Stimulated activated naive B cell treated with anti-CD40 and anti-IgM and Interleukin-4, amounts not matched to agents 10 μg/mL and 1 μg/mL and 100 μg/mL, for 72 hours (primary cell): ENCODE results near the gene KCNS3.

ENCODE experiments used
- ATAC-seq, 2 donors: fragments of 150-1000 bp; cut with Tn5 transposase; replicated peaks; 2 replicates each; pipeline ENCODE4 v1.10.0; 2021; ENCODE audit warnings: moderate library complexity in 1 of 2
- DNase-seq: peaks from one replicate; pipeline ENCODE4 v3.0.0; 2021
- H3K27ac Mint-ChIP-seq: one replicate; pipeline ENCODE4 v1.8.0; 2022; ENCODE audit warnings: mild to moderate bottlenecking, mixed read lengths
- H3K27me3 Mint-ChIP-seq, 2 donors: one replicate each; pipeline ENCODE4 v1.8.0; 2022; ENCODE audit warnings: mixed read lengths in 2 of 2
- H3K36me3 Mint-ChIP-seq, 2 donors: one replicate each; pipeline ENCODE4 v1.8.0; 2022; ENCODE audit warnings: mixed read lengths in 2 of 2, mild to moderate bottlenecking in 1 of 2
- H3K4me1 Mint-ChIP-seq, 2 donors: one replicate each; pipeline ENCODE4 v1.8.0; 2022; ENCODE audit warnings: mixed read lengths in 2 of 2, mild to moderate bottlenecking in 1 of 2
- H3K4me3 Mint-ChIP-seq, 2 donors: one replicate each; pipeline ENCODE4 v1.8.0; 2022; ENCODE audit warnings: mild to moderate bottlenecking in 2 of 2, mixed read lengths in 2 of 2, moderate library complexity in 1 of 2
- H3K9me3 Mint-ChIP-seq, 2 donors: one replicate each; pipeline ENCODE4 v1.8.0; 2022; ENCODE audit warnings: mixed read lengths in 2 of 2, mild to moderate bottlenecking in 1 of 2

The KCNS3 gene

DNA sequence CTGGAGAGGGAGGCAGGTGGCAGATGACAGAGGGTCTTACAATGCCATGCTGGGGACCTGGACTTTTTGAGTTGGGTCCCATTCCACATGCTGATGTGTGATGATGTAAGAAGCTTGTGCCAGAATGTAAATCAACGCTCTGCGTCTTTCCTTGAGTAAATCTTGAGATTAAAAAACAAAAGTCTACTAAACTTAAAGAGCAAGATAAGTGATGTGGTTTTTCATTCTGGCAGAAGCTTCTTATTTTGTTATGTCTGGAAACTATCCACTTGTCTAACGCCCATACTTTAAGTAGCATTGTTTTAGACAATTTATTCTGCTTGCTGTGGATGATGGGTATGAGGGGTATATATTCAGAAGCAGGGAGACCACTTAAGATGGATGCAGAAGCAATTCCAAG lies 94.5 kb downstream of the KCNS3 start:
- H3K36me3 Mint-ChIP-seq = no peaks in the 10 kb centered on the region
- no peaks in the 10 kb centered on the region for H3K4me1 Mint-ChIP-seq
- ATAC-seq (no peak), DNase-seq (no peak)
- no peak overlapping the region for H3K4me3 Mint-ChIP-seq
- H3K27ac Mint-ChIP-seq = no peak overlapping the region
- peaks cover 0 to 1% of the 10 kb centered on the region in 2 donors for H3K9me3 Mint-ChIP-seq
- peaks cover 29 to 43% of the 10 kb centered on the region in 2 donors for H3K27me3 Mint-ChIP-seq

DNA sequence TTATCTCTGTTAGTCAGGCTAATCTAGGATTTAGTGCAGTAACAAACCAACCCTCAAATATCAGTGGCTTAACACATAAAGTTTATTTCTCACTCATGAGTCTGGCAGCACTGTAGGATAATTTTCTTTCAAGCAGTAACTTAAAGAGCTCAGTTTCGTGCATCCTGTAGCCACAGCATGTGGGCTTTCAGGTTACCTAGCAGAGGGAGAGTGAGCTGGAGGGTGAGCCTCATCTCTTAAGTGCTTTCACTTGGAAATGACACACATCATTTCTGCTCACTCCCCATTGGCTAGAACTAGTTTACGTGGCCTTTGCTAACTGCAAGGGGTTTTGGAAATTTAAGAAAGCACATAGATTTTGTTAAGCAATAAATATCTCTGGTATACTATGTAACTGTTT lies 96.9 kb downstream of the KCNS3 start:
- no peak overlapping the region for H3K4me3 Mint-ChIP-seq
- ATAC-seq (no peak), DNase-seq (no peak)
- no peaks in the 10 kb centered on the region for H3K36me3 Mint-ChIP-seq
- H3K27me3 Mint-ChIP-seq = peaks cover 21 to 33% of the 10 kb centered on the region in 2 donors
- no peak overlapping the region for H3K27ac Mint-ChIP-seq
- H3K9me3 Mint-ChIP-seq = peaks cover 0 to 1% of the 10 kb centered on the region in 2 donors
- H3K4me1 Mint-ChIP-seq = no peaks in the 10 kb centered on the region

DNA sequence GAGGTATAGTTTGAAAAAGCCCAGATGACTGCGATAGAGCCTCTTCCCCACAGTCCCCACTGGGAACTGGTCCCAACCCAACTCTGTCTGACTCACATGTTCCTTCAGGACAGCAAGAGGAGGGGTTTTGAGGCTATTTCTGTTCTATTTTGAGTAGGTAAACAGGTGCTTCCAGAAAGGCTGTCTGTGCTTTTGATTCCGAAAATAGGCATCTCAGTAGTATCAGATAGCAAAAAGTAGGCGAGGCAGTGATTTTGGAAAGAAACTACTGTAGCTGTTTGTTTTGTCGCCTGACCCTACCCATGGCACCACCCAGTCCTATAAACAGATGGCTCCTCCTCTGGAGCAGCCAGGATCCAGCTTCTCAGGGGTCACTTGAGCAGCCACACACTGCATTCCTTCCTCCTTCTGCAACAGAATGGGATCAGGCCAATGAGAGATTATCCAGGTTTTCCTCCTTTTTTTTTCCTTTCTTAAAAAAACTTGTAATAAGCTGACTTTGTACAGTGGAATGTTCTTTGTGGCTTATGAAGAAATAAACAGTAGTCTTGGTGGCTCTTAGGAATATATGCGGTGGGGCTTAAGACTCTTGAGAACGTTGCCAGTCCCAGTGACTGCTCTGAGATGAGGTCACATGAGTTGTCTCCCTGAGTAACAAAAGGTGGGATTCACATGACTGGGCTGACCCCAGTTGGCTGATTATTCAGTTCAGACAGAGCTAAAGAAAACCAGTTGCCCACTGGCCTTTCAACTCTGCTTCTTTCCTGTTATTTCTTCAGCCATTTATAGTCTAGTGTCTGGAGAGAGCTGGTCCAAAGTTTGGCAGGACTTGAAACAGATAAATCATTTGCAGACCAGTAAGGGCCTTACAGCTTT lies 98.6 kb downstream of the KCNS3 start:
- no peak for ATAC-seq
- no peaks in the 10 kb centered on the region for H3K36me3 Mint-ChIP-seq
- H3K9me3 Mint-ChIP-seq = peaks cover 0 to 1% of the 10 kb centered on the region in 2 donors
- no peaks in the 10 kb centered on the region for H3K4me1 Mint-ChIP-seq
- no peak overlapping the region for H3K4me3 Mint-ChIP-seq
- peaks cover 16 to 22% of the 10 kb centered on the region in 2 donors for H3K27me3 Mint-ChIP-seq
- no peak for DNase-seq
- H3K27ac Mint-ChIP-seq = no peak overlapping the region

DNA sequence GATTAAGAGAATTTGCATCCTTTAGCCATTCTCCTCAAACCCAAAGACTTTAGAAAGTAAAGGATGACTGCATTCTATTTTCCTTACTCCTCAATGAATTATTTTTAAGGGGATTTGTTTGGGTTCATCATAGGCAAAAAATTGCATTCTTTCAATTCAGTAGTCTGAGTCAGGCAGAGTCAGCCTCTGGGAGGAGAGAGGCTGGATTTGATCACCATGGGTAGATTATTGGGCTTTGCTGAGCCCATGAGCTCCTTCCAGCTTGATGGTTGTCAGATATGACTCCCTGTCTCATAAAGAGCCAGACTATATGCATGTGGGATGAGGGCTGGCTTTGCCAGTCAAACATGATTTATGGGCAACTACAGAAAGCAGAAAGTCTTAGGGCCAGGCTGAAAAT lies 101.2 kb downstream of the KCNS3 start:
- Mint-ChIP-seq H3K27ac (no peak overlapping the region), H3K4me3 (no peak overlapping the region), H3K9me3 (no peaks in the 10 kb centered on the region), H3K36me3 (no peaks in the 10 kb centered on the region), H3K27me3 (peaks cover 5 to 7% of the 10 kb centered on the region in 2 donors), H3K4me1 (no peaks in the 10 kb centered on the region)
- no peak for ATAC-seq
- DNase-seq = no peak

DNA sequence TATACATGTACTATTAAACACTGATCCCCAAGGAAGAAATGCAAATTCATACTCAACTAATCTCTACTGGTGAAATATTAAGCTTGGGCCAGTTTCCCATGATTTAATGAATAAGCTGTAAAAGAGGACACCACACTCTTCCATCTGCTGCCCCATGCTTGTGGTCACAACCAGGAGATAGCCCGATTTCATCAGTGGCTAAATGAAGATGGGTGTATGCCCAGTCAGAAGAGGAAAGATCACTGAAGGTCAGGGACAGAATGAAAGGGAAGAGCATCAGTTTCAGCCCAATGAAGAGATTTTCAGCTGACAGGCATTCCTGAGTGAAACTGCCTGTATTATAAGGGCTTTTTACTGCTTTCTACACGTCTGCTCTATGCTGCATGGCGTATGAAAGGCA lies 103.5 kb downstream of the KCNS3 start:
- Mint-ChIP-seq H3K27ac (no peak overlapping the region), H3K4me3 (no peak overlapping the region), H3K36me3 (no peaks in the 10 kb centered on the region), H3K27me3 (peaks cover 5 to 7% of the 10 kb centered on the region in 2 donors), H3K9me3 (no peaks in the 10 kb centered on the region), H3K4me1 (no peaks in the 10 kb centered on the region)
- DNase-seq = no peak
- ATAC-seq = no peak
